KMS-11 (cell line): ENCODE measurements around the gene IP6K1.

ENCODE experiments used
- H2AFZ ChIP-seq: fragments of 200-600 bp; sonication (generic); 2 replicates; pipeline ENCODE4 v1.6.1; 2016; ENCODE audit warnings: antibody characterized with exemption, mixed run types, low read depth
- H3K27ac ChIP-seq: fragments of 200-600 bp; sonication (generic); 2 replicates; pipeline ENCODE4 v1.6.1; 2016; ENCODE audit warnings: mild to moderate bottlenecking, mixed run types
- H3K27me3 ChIP-seq: fragments of 200-600 bp; sonication (generic); 2 replicates; pipeline ENCODE4 v1.6.1; 2017; ENCODE audit warnings: mild to moderate bottlenecking, low read depth, mixed run types, moderate library complexity; ENCODE audit not compliant: insufficient read depth
- H3K36me3 ChIP-seq: fragments of 200-600 bp; sonication (generic); 2 replicates; pipeline ENCODE4 v1.6.1; 2017; ENCODE audit warnings: mild to moderate bottlenecking, mixed run types; ENCODE audit not compliant: insufficient read depth
- H3K4me1 ChIP-seq: fragments of 200-600 bp; sonication (generic); 2 replicates; pipeline ENCODE4 v1.6.1; 2016; ENCODE audit warnings: mild to moderate bottlenecking, low read depth, mixed run types; ENCODE audit not compliant: poor library complexity, severe bottlenecking
- H3K4me2 ChIP-seq: fragments of 200-600 bp; sonication (generic); 2 replicates; pipeline ENCODE4 v1.7.0; 2016; ENCODE audit warnings: mild to moderate bottlenecking, mixed run types
- H3K4me3 ChIP-seq: fragments of 200-600 bp; sonication (generic); IDR thresholded peaks from 2 replicates; pipeline ENCODE4 v1.6.1; 2017; ENCODE audit warnings: low read depth, low read length, mixed read lengths; ENCODE audit not compliant: insufficient read depth
- H3K79me2 ChIP-seq: fragments of 200-600 bp; sonication (generic); 2 replicates; pipeline ENCODE4 v1.6.1; 2016; ENCODE audit warnings: low read depth, mixed run types; ENCODE audit not compliant: insufficient read depth
- H3K9ac ChIP-seq: fragments of 200-600 bp; sonication (generic); 2 replicates; pipeline ENCODE4 v1.6.1; 2016; ENCODE audit warnings: mild to moderate bottlenecking, mixed run types
- H4K20me1 ChIP-seq: fragments of 200-600 bp; sonication (generic); 2 replicates; pipeline ENCODE4 v1.6.1; 2016; ENCODE audit warnings: mild to moderate bottlenecking, mixed run types; ENCODE audit not compliant: insufficient read depth
- TF ChIP-seq, protein P1 (sequence below): fragments of 200-600 bp; sonication (generic); conservative IDR thresholded peaks from 2 replicates; pipeline ENCODE4 v1.6.1; 2017; ENCODE audit warnings: low read depth, mild to moderate bottlenecking, antibody characterized with exemption, low read length, moderate library complexity, mixed read lengths

The IP6K1 gene

DNA sequence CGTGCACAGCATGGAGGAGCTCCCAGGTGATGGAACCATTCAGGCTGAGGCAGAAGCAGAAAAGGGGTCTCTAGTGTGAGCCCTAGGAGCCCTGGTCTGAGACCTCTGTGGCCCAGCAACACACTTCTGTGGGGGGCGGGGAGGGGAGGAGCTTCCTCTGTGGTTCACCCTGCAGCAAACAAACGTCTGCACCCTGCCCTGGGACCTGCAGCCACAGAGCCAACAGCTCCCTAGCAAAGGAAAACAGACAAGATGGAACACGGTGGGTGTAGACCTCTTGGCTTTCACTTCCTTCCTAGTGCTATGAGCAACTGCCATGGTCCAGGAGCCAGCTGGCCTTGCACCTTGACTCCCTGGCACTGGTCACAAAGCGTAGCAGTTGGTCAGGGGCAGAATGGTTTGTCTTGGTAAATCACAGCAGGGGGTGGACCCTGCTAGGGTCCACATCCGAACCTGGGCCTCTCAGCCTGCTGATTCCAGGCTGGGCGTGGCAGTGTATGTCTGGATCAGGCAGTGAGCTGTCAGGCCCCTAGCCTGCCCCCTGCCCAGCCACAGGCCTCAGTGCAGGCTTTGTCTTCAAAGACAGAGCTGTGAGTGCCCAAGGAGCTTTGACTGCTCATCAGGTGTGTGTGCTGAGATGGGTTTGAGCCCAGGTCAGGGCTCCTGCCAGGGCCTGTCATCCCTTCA, 73.6 kb downstream of the IP6K1 start:
- TF ChIP-seq, protein P1, sequence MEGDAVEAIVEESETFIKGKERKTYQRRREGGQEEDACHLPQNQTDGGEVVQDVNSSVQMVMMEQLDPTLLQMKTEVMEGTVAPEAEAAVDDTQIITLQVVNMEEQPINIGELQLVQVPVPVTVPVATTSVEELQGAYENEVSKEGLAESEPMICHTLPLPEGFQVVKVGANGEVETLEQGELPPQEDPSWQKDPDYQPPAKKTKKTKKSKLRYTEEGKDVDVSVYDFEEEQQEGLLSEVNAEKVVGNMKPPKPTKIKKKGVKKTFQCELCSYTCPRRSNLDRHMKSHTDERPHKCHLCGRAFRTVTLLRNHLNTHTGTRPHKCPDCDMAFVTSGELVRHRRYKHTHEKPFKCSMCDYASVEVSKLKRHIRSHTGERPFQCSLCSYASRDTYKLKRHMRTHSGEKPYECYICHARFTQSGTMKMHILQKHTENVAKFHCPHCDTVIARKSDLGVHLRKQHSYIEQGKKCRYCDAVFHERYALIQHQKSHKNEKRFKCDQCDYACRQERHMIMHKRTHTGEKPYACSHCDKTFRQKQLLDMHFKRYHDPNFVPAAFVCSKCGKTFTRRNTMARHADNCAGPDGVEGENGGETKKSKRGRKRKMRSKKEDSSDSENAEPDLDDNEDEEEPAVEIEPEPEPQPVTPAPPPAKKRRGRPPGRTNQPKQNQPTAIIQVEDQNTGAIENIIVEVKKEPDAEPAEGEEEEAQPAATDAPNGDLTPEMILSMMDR: no peak
- H3K27ac ChIP-seq: no peak overlapping the region

GRCh38 chr3:49712166-49712565, 74.2 kb downstream of the IP6K1 start:
- Histone ChIP-seq H3K4me1 (no peaks in the 10 kb centered on the region), H4K20me1 (no peaks in the 10 kb centered on the region), H3K79me2 (no peaks in the 10 kb centered on the region), H2AFZ (no peak overlapping the region), H3K4me2 (no peak overlapping the region), H3K27ac (no peak overlapping the region), H3K27me3 (no peaks in the 10 kb centered on the region), H3K9ac (no peak overlapping the region), H3K4me3 (no peak overlapping the region), H3K36me3 (no peaks in the 10 kb centered on the region)
- TF ChIP-seq, protein P1: no peak

More for the DNA sequence above, 73.6 kb downstream of the IP6K1 start:
- Histone ChIP-seq H2AFZ (no peak overlapping the region), H3K4me3 (no peak overlapping the region), H3K4me2 (no peak overlapping the region), H3K9ac (no peak overlapping the region), H3K79me2 (no peaks in the 10 kb centered on the region), H3K36me3 (no peaks in the 10 kb centered on the region), H4K20me1 (no peaks in the 10 kb centered on the region), H3K27me3 (no peaks in the 10 kb centered on the region), H3K4me1 (no peaks in the 10 kb centered on the region)

GRCh38 chr3:49711489-49711888, 74.9 kb downstream of the IP6K1 start:
- Histone ChIP-seq H4K20me1 (no peaks in the 10 kb centered on the region), H3K9ac (no peak overlapping the region), H3K4me1 (no peaks in the 10 kb centered on the region), H3K36me3 (no peaks in the 10 kb centered on the region), H3K27ac (no peak overlapping the region), H3K79me2 (no peaks in the 10 kb centered on the region), H3K4me2 (no peak overlapping the region), H3K27me3 (no peaks in the 10 kb centered on the region), H2AFZ (no peak overlapping the region), H3K4me3 (no peak overlapping the region)
- TF ChIP-seq, protein P1: no peak

GRCh38 chr3:49709852-49710251, 76.5 kb downstream of the IP6K1 start:
- Histone ChIP-seq H3K36me3 (no peaks in the 10 kb centered on the region), H3K79me2 (no peaks in the 10 kb centered on the region), H2AFZ (no peak overlapping the region), H3K27me3 (no peaks in the 10 kb centered on the region), H3K4me3 (no peak overlapping the region), H3K4me2 (no peak overlapping the region), H3K27ac (no peak overlapping the region), H3K4me1 (no peaks in the 10 kb centered on the region), H3K9ac (no peak overlapping the region), H4K20me1 (no peaks in the 10 kb centered on the region)
- TF ChIP-seq, protein P1: no peak
